SU-DHL-6 (cell line): ENCODE data around the gene FKBP2.

Source experiments
- CTCF ChIP-seq: fragments of 200-600 bp; sonication (generic); IDR thresholded peaks from one replicate; pipeline ENCODE4 v1.5.1; 2017; ENCODE audit warnings: antibody characterized with exemption, mild to moderate bottlenecking, low read length, moderate library complexity; ENCODE audit not compliant: insufficient read depth, poor library complexity, severe bottlenecking
- EZH2phosphoT487 ChIP-seq: fragments of 200-600 bp; sonication (generic), shearing (Covaris generic); conservative IDR thresholded peaks from 2 replicates; pipeline ENCODE4 v1.6.1; 2018; ENCODE audit warnings: mild to moderate bottlenecking, antibody characterized with exemption, low read length, moderate library complexity, mixed read lengths

- TF ChIP-seq CTCF (no peak), EZH2phosphoT487 (no peak)
Observed at GRCh38 chr11:64220798-64221197, 20.1 kb upstream of the FKBP2 start.
